Measurements from ENCODE around the gene MAGEA3.
"Not testable (repeated sequence)": the region's sequence is repeated elsewhere in the genome, so short reads cannot be mapped to it uniquely, and the experiment has no call there.

MAGEA3 gene

GRCh38 chrX:152735860-152736511 is 37.4 kb downstream of the MAGEA3 start:
- FAIRE-seq (no peak), DNase-seq (ENCODE audit: low spot score) (no peak)

DNA sequence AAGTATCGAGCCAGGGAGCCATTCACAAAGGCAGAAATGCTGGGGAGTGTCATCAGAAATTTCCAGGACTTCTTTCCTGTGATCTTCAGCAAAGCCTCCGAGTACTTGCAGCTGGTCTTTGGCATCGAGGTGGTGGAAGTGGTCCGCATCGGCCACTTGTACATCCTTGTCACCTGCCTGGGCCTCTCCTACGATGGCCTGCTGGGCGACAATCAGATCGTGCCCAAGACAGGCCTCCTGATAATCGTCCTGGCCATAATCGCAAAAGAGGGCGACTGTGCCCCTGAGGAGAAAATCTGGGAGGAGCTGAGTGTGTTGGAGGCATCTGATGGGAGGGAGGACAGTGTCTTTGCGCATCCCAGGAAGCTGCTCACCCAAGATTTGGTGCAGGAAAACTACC is 37.9 kb downstream of the MAGEA3 start:
- not testable (repeated sequence) for FAIRE-seq; DNase-seq (ENCODE audit: low spot score)

- DNase-seq (ENCODE audit: low spot score) (no peak), FAIRE-seq (no peak)
Observed at GRCh38 chrX:152738560-152738959, 40.0 kb downstream of the MAGEA3 start.

Data from urothelium cell line (cell line).